SK-N-SH (cell line): Measurements from ENCODE around the gene TNFAIP8L3. TPM values are rescaled to one million over a fixed set of nuclear protein-coding genes. Genes with fewer than 3 reads are reported as not detected.

ENCODE experiments used
- CTCF ChIA-PET: fragments of 300-600, 350-600 bp; formaldehyde crosslinking; extraction: SDS; loops from one replicate; lab custom pipeline; 2021; lab: Yijun Ruan, JAX
- POLR2A ChIA-PET: fragments of 350-600 bp; sonication (Branson Sonifier 250); formaldehyde crosslinking; extraction: SDS; loops from one replicate; lab custom pipeline; 2020; ENCODE audit warnings: antibody characterized with exemption, inconsistent platforms; lab: Yijun Ruan, JAX
- DNase-seq: peaks from one replicate; pipeline ENCODE4 v3.0.0; 2012
- H2AFZ ChIP-seq: fragments of 200-600 bp; sonication (generic); 2 replicates; pipeline ENCODE4 v1.8.1; 2016; ENCODE audit warnings: antibody characterized with exemption, mild to moderate bottlenecking, low read depth
- H3F3A ChIP-seq: fragments of 200-600 bp; sonication (generic); replicated peaks from 2 replicates; pipeline ENCODE3; 2016; ENCODE audit warnings: antibody characterized with exemption, mild to moderate bottlenecking; ENCODE audit not compliant: insufficient read depth
- H3K27ac ChIP-seq, 2 experiments: fragments of 200-500 bp in 1 of 2; fragments of 200-600 bp in 1 of 2; sonication (Bioruptor generic) in 1 of 2; sonication (generic), shearing (Covaris generic) in 1 of 2; 2 replicates each; pipeline versions ENCODE4 v1.5.1 to v1.6.1; 2014 to 2016; ENCODE audit warnings: low read depth in 2 of 2, inconsistent platforms in 1 of 2, low read length in 1 of 2, mild to moderate bottlenecking in 1 of 2, mixed read lengths in 1 of 2
- H3K27me3 ChIP-seq: fragments of 200-600 bp; sonication (generic), shearing (Covaris generic); 2 replicates; pipeline ENCODE4 v1.6.1; 2016; ENCODE audit warnings: mixed run types; ENCODE audit not compliant: insufficient read depth
- H3K36me3 ChIP-seq, 2 experiments: fragments of 200-500 bp in 1 of 2; fragments of 200-600 bp in 1 of 2; sonication (Bioruptor generic) in 1 of 2; sonication (generic) in 1 of 2; replicated peaks in 1 of 2; 2 replicates each; pipeline versions ENCODE3 to v1.5.1; 2014 to 2016; ENCODE audit warnings: low read length in 1 of 2, mild to moderate bottlenecking in 1 of 2; ENCODE audit not compliant: insufficient read depth in 2 of 2, control insufficient read depth in 1 of 2
- H3K4me1 ChIP-seq, 2 experiments: fragments of 200-500 bp in 1 of 2; fragments of 200-600 bp in 1 of 2; sonication (Bioruptor generic) in 1 of 2; sonication (generic), shearing (Covaris generic) in 1 of 2; 2 replicates each; pipeline versions ENCODE4 v1.5.1 to v1.6.1; 2014 to 2016; ENCODE audit warnings: low read depth in 1 of 2, low read length in 1 of 2, mixed run types in 1 of 2; ENCODE audit not compliant: insufficient read depth in 2 of 2, control insufficient read depth in 1 of 2
- H3K4me2 ChIP-seq: fragments of 200-600 bp; sonication (generic), shearing (Covaris generic); 2 replicates; pipeline ENCODE4 v1.6.1; 2017; ENCODE audit warnings: mixed run types
- H3K4me3 ChIP-seq, 2 experiments: fragments of 200-500 bp in 1 of 2; fragments of 200-600 bp in 1 of 2; sonication (Bioruptor generic) in 1 of 2; sonication (generic), shearing (Covaris generic) in 1 of 2; 2 replicates each; pipeline versions ENCODE4 v1.5.1 to v1.8.1; 2014 to 2016; ENCODE audit warnings: low read depth in 2 of 2, inconsistent platforms in 1 of 2, low read length in 1 of 2, mild to moderate bottlenecking in 1 of 2, mixed read lengths in 1 of 2, moderate library complexity in 1 of 2
- H3K79me2 ChIP-seq: fragments of 200-600 bp; sonication (generic); 2 replicates; pipeline ENCODE4 v1.8.1; 2017; ENCODE audit warnings: mild to moderate bottlenecking; ENCODE audit not compliant: insufficient read depth
- H3K9ac ChIP-seq: fragments of 200-600 bp; sonication (generic); 2 replicates; pipeline ENCODE4 v1.6.1; 2017; ENCODE audit warnings: mixed run types
- H3K9me2 ChIP-seq: fragments of 200-600 bp; sonication (generic); 2 replicates; pipeline ENCODE4 v1.6.1; 2017; ENCODE audit warnings: mixed run types
- H3K9me3 ChIP-seq: fragments of 200-600 bp; sonication (generic); 2 replicates; pipeline ENCODE4 v1.6.1; 2017; ENCODE audit warnings: mixed run types, mild to moderate bottlenecking, moderate library complexity
- H4K20me1 ChIP-seq: fragments of 200-600 bp; sonication (generic); 2 replicates; pipeline ENCODE4 v1.6.1; 2017; ENCODE audit warnings: mild to moderate bottlenecking, mixed run types; ENCODE audit not compliant: insufficient read depth
- FOSL2 ChIP-seq: IDR thresholded peaks from 2 replicates; pipeline ENCODE4 v1.4.0; 2012; ENCODE audit warnings: low read depth, mild to moderate bottlenecking, moderate library complexity, borderline replicate concordance
- MAX ChIP-seq: IDR thresholded peaks from 2 replicates; pipeline ENCODE4 v1.4.0; 2012; ENCODE audit warnings: low read depth
- MEF2A ChIP-seq: IDR thresholded peaks from 2 replicates; pipeline ENCODE4 v1.4.0; 2012; ENCODE audit warnings: low read depth, borderline replicate concordance
- NRF1 ChIP-seq: IDR thresholded peaks from 2 replicates; pipeline ENCODE4 v1.6.1; 2012; ENCODE audit warnings: low read depth, mild to moderate bottlenecking, low read length
- RCOR1 ChIP-seq: fragments of 150-350 bp; IDR thresholded peaks from 2 replicates; pipeline ENCODE4 v1.6.1; 2017; ENCODE audit warnings: antibody characterized with exemption, low read length
- REST ChIP-seq: IDR thresholded peaks from 2 replicates; pipeline ENCODE4 v1.6.1; 2012; ENCODE audit warnings: mild to moderate bottlenecking, low read depth, low read length, moderate library complexity
- RXRA ChIP-seq: IDR thresholded peaks from 2 replicates; pipeline ENCODE4 v1.4.0; 2012; ENCODE audit warnings: low read depth, mild to moderate bottlenecking, borderline replicate concordance
- TAF1 ChIP-seq: IDR thresholded peaks from 2 replicates; pipeline ENCODE4 v1.6.1; 2012; ENCODE audit warnings: low read depth, mild to moderate bottlenecking, low read length, moderate library complexity, borderline replicate concordance
- USF1 ChIP-seq: IDR thresholded peaks from 2 replicates; pipeline ENCODE4 v1.4.0; 2012; ENCODE audit warnings: low read depth, borderline replicate concordance
- WGBS: methylation state at CpG from one replicate; pipeline ENCODE4 v1.1.6; 2017; ENCODE audit warnings: low lambda C conversion rate; 5-methylcytosine and 5-hydroxymethylcytosine counted together
- polyA plus RNA-seq, 3 experiments: library from polyadenylated mRNA; depleted of rRNA; stranded (reverse); fragments of >200 nt; gene quantifications; 2 replicates each; pipeline ENCODE4 v1.2.3, GENCODE V29; 2012
- TF ChIP-seq, protein P1 (sequence below): fragments of 150-350 bp; IDR thresholded peaks from 2 replicates; pipeline ENCODE4 v1.6.1; 2016; ENCODE audit warnings: mild to moderate bottlenecking, low read depth, low read length
- TF ChIP-seq, protein P2 (sequence below): IDR thresholded peaks from 2 replicates; pipeline ENCODE4; 2012
- TF ChIP-seq, protein P3 (sequence below): IDR thresholded peaks from 2 replicates; pipeline ENCODE4 v1.4.0; 2012; ENCODE audit warnings: low read depth, borderline replicate concordance

TNFAIP8L3 gene
- polyA plus RNA-seq, 1 of the 3 experiments (the other 2 are of a cell fraction): 0.08 TPM

- WGBS: 66% methylated on average over 1 of the region's 1 CpG
These were observed 28.9 kb downstream of the TNFAIP8L3 start for GRCh38 chr15:51065781-51066180.

GRCh38 chr15:51065261-51065660 is 29.4 kb downstream of the TNFAIP8L3 start:
- POLR2A ChIA-PET: no interaction called here
- Histone ChIP-seq H3K79me2 (no peaks in the 10 kb centered on the region), H3K9me3 (no peaks in the 10 kb centered on the region), H3K4me1 (peaks cover 0 to 2% of the 10 kb centered on the region in 2 experiments; a peak in 1 of 4 replicates), H2AFZ (no peak overlapping the region), H4K20me1 (no peaks in the 10 kb centered on the region), H3K27ac (no peak overlapping the region), H3K9me2 (no peaks in the 10 kb centered on the region), H3K36me3 (no peaks in the 10 kb centered on the region), H3F3A (no peaks in the 10 kb centered on the region), H3K4me3 (no peak overlapping the region), H3K4me2 (no peak overlapping the region), H3K9ac (no peak overlapping the region), H3K27me3 (no peaks in the 10 kb centered on the region)
- CTCF ChIA-PET: interaction anchor here (0.8 to 2.0 kb wide), 2 partner anchors 9 to 14 kb away, joined by 3 to 4 read pairs; no protein-coding TSS in a partner anchor
- DNase-seq: no peak
- no peak for TF ChIP-seq MEF2A
- TF ChIP-seq USF1: no peak
- no peak for TF ChIP-seq NRF1
- TF ChIP-seq RCOR1: no peak
- TF ChIP-seq, protein P1, sequence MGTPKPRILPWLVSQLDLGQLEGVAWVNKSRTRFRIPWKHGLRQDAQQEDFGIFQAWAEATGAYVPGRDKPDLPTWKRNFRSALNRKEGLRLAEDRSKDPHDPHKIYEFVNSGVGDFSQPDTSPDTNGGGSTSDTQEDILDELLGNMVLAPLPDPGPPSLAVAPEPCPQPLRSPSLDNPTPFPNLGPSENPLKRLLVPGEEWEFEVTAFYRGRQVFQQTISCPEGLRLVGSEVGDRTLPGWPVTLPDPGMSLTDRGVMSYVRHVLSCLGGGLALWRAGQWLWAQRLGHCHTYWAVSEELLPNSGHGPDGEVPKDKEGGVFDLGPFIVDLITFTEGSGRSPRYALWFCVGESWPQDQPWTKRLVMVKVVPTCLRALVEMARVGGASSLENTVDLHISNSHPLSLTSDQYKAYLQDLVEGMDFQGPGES: no peak
- no peak for TF ChIP-seq REST
- no peak for TF ChIP-seq FOSL2
- TF ChIP-seq, protein P2, sequence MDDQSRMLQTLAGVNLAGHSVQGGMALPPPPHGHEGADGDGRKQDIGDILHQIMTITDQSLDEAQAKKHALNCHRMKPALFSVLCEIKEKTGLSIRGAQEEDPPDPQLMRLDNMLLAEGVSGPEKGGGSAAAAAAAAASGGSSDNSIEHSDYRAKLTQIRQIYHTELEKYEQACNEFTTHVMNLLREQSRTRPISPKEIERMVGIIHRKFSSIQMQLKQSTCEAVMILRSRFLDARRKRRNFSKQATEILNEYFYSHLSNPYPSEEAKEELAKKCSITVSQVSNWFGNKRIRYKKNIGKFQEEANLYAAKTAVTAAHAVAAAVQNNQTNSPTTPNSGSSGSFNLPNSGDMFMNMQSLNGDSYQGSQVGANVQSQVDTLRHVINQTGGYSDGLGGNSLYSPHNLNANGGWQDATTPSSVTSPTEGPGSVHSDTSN: no peak
- TF ChIP-seq, protein P3, sequence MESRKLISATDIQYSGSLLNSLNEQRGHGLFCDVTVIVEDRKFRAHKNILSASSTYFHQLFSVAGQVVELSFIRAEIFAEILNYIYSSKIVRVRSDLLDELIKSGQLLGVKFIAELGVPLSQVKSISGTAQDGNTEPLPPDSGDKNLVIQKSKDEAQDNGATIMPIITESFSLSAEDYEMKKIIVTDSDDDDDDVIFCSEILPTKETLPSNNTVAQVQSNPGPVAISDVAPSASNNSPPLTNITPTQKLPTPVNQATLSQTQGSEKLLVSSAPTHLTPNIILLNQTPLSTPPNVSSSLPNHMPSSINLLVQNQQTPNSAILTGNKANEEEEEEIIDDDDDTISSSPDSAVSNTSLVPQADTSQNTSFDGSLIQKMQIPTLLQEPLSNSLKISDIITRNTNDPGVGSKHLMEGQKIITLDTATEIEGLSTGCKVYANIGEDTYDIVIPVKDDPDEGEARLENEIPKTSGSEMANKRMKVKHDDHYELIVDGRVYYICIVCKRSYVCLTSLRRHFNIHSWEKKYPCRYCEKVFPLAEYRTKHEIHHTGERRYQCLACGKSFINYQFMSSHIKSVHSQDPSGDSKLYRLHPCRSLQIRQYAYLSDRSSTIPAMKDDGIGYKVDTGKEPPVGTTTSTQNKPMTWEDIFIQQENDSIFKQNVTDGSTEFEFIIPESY: no peak
- no peak for TF ChIP-seq MAX
- no peak for TF ChIP-seq TAF1

More at GRCh38 chr15:51065781-51066180, 28.9 kb downstream of the TNFAIP8L3 start:
- no peak overlapping the region for H3K4me3 ChIP-seq
- no peaks in the 10 kb centered on the region for H3K9me3 ChIP-seq
- no peak overlapping the region for H3K9ac ChIP-seq
- H3K27ac ChIP-seq: no peak overlapping the region
- H3K9me2 ChIP-seq: no peaks in the 10 kb centered on the region
- no peaks in the 10 kb centered on the region for H3F3A ChIP-seq
- no peak overlapping the region for H3K4me2 ChIP-seq
- POLR2A ChIA-PET: no interaction called here
- H3K79me2 ChIP-seq: no peaks in the 10 kb centered on the region
- no peak for DNase-seq
- no peaks in the 10 kb centered on the region for H3K36me3 ChIP-seq
- no peak overlapping the region for H2AFZ ChIP-seq
- TF ChIP-seq USF1 (no peak), RXRA (no peak)
- TF ChIP-seq, protein P2: no peak
- CTCF ChIA-PET: interaction anchor here (0.8 kb wide), 1 partner anchor 8 kb away, joined by 3 read pairs; no protein-coding TSS in a partner anchor
- H3K27me3 ChIP-seq: no peaks in the 10 kb centered on the region
- no peaks in the 10 kb centered on the region for H3K4me1 ChIP-seq
- no peaks in the 10 kb centered on the region for H4K20me1 ChIP-seq
